ENCODE results near the gene ENTPD6. TPM values are rescaled to one million over a fixed set of nuclear protein-coding genes. Genes with fewer than 3 reads are reported as not detected.
A peak's percentile ranks its signal among the peaks of the same experiment; 100 is the strongest.
"Not testable (repeated sequence)": the region's sequence is repeated elsewhere in the genome, so short reads cannot be mapped to it uniquely, and the experiment has no call there.

Gene ENTPD6
- total and polyA plus RNA-seq, 4 experiments from 2014 or later, result 42.1 to 94.3 (median 68.0) TPM

DNA sequence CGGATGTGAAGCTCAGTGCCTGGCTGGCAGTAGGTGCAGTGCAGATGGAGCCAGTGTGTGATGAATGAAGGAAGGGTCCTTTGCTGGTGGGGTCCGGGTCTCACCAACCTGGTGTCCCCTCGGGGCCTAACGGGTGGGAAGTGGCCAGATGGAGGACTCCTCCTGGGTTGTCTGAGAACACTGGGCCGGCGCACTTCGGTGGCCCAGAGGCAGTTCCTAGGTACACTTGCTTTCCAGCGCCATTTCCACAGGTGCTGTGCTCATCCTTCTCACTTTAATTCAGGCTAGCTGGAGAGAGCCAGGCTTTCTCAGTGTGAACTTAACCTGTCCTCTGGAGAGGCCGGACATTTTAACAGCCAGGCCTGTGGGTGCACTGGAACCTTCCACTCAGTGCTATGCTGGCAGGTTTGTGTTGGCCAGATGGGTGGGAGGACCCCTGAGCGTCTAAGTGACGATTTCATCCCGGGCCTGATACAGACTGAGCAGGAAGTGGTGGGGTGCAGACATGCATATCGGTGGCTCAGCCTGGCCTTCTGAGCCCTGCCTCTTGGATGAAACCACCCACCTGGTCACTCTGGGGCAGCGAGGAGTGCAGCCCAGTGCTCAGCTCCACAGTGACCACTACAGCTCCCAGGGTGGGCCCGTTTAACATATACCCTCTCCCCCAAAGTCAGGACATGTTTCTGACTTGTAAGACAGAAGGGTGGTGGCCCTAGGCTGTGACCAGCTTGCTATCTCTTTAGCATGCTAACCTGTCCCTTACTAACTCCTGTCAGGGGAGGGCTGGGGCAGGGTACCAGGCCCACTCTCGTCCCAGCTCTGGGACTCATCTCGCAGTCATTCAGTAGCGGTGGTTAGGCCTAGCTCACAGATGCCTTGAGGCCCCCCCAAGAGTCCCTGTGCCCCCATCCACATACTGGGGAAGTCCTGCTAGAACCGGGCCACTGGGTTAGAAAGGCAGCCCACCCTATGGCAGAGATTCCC is 44.2 kb downstream of the ENTPD6 start:
- no peak for DNase-seq
- peaks cover 0 to 2% (median 0%) of the 10 kb centered on the region in 4 donors for H3K4me1 Mint-ChIP-seq
- peaks cover 15 to 22% of the 10 kb centered on the region in 2 donors for H3K27me3 Mint-ChIP-seq
- H3K4me3 ChIP-seq (ENCODE audit: low read length in 2 of 2), result no peak overlapping the region
- H3K27ac ChIP-seq (ENCODE audit: low read depth, low read length), result no peak overlapping the region
- intact Hi-C loops (cut with micrococcal nuclease), result no loop called here
- H3K4me1 ChIP-seq (ENCODE audit: insufficient read depth, low read length), result no peaks in the 10 kb centered on the region
- POLR2A ChIA-PET (ENCODE audit: partially characterized antibody), result no interaction called here
- CTCF ChIA-PET (ENCODE audit: partially characterized antibody), result no interaction called here
- no peaks in the 10 kb centered on the region for H3K27me3 ChIP-seq (ENCODE audit: insufficient read depth, low read length)
- H3K9me3 ChIP-seq (ENCODE audit: control insufficient read depth in 1 of 2, low read length in 2 of 2), result no peaks in the 10 kb centered on the region
- H3K36me3 ChIP-seq (ENCODE audit: insufficient read depth, low read length), result no peaks in the 10 kb centered on the region
- peak overlapping the region in 1 of 8 donors; percentile 35 for H3K4me3 Mint-ChIP-seq
- peaks cover 0 to 7% (median 3%) of the 10 kb centered on the region in 8 donors for H3K9me3 Mint-ChIP-seq
- H3K36me3 Mint-ChIP-seq, result peaks cover 0 to 2% of the 10 kb centered on the region in 2 donors
- no peak overlapping the region for H3K27ac Mint-ChIP-seq

- H3K27me3 Mint-ChIP-seq, result peaks cover 13 to 17% of the 10 kb centered on the region in 2 donors
- H3K27me3 ChIP-seq (ENCODE audit: insufficient read depth, low read length); POLR2A ChIA-PET (ENCODE audit: partially characterized antibody); intact Hi-C loops (cut with micrococcal nuclease); CTCF ChIA-PET (ENCODE audit: partially characterized antibody); H3K36me3 Mint-ChIP-seq; DNase-seq; H3K4me3 ChIP-seq (ENCODE audit: low read length in 2 of 2); H3K9me3 ChIP-seq (ENCODE audit: control insufficient read depth in 1 of 2, low read length in 2 of 2); H3K4me3 Mint-ChIP-seq; H3K4me1 ChIP-seq (ENCODE audit: insufficient read depth, low read length); H3K27ac Mint-ChIP-seq; H3K9me3 Mint-ChIP-seq; H3K36me3 ChIP-seq (ENCODE audit: insufficient read depth, low read length); H3K27ac ChIP-seq (ENCODE audit: low read depth, low read length); H3K4me1 Mint-ChIP-seq: not testable (repeated sequence)
These were observed 45.5 kb downstream of the ENTPD6 start for GRCh38 chr20:25240851-25241658.

GRCh38 chr20:25241659-25241955 is 46.1 kb downstream of the ENTPD6 start:
- H3K9me3 ChIP-seq (ENCODE audit: control insufficient read depth in 1 of 2, low read length in 2 of 2); H3K4me1 ChIP-seq (ENCODE audit: insufficient read depth, low read length); H3K4me3 ChIP-seq (ENCODE audit: low read length in 2 of 2); H3K36me3 Mint-ChIP-seq; H3K27ac Mint-ChIP-seq; H3K4me3 Mint-ChIP-seq; H3K4me1 Mint-ChIP-seq; H3K27ac ChIP-seq (ENCODE audit: low read depth, low read length); DNase-seq; H3K27me3 ChIP-seq (ENCODE audit: insufficient read depth, low read length); POLR2A ChIA-PET (ENCODE audit: partially characterized antibody); H3K9me3 Mint-ChIP-seq; H3K36me3 ChIP-seq (ENCODE audit: insufficient read depth, low read length); CTCF ChIA-PET (ENCODE audit: partially characterized antibody); intact Hi-C loops (cut with micrococcal nuclease): not testable (repeated sequence)
- H3K27me3 Mint-ChIP-seq, result peaks cover 11 to 16% of the 10 kb centered on the region in 2 donors

DNA sequence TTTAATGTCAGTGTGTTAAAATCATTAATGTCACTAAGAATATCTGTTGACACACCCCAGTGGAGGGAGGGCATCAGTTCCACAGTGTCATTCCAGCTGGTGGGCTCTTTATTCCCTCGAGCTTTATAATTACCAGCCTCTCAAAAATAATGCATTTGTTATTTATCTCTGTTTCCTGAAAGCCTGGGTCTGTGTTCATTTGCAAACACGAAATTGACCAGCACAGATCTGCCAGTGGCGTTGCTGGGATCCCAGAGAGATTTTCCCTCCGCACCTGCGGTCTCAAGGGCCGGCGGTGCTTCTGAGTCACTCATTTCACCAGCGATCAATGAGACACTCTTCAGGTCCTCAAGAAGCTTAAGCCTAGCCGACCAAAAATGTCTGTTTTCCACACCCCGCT is 46.7 kb downstream of the ENTPD6 start:
- intact Hi-C loops (cut with micrococcal nuclease), result no loop called here
- H3K9me3 ChIP-seq (ENCODE audit: control insufficient read depth in 1 of 2, low read length in 2 of 2), result no peaks in the 10 kb centered on the region
- ChIA-PET POLR2A (ENCODE audit: partially characterized antibody) (no interaction called here), CTCF (ENCODE audit: partially characterized antibody) (no interaction called here)
- Mint-ChIP-seq H3K27me3 (peaks cover 7 to 16% of the 10 kb centered on the region in 2 donors), H3K27ac (no peak overlapping the region), H3K4me1 (peaks cover 8 to 13% (median 11%) of the 10 kb centered on the region in 4 donors), H3K36me3 (peaks cover 0 to 3% of the 10 kb centered on the region in 2 donors), H3K4me3 (no peak overlapping the region), H3K9me3 (peaks cover 0 to 7% (median 3%) of the 10 kb centered on the region in 8 donors)
- no peak overlapping the region for H3K4me3 ChIP-seq (ENCODE audit: low read length in 2 of 2)
- H3K27me3 ChIP-seq (ENCODE audit: insufficient read depth, low read length), result no peaks in the 10 kb centered on the region
- H3K4me1 ChIP-seq (ENCODE audit: insufficient read depth, low read length), result peaks cover 7% of the 10 kb centered on the region
- no peaks in the 10 kb centered on the region for H3K36me3 ChIP-seq (ENCODE audit: insufficient read depth, low read length)
- H3K27ac ChIP-seq (ENCODE audit: low read depth, low read length), result no peak overlapping the region
- no peak for DNase-seq

GRCh38 chr20:25243416-25243979 is 48.0 kb downstream of the ENTPD6 start:
- Histone ChIP-seq H3K9me3 (ENCODE audit: control insufficient read depth in 1 of 2, low read length in 2 of 2) (no peaks in the 10 kb centered on the region), H3K27me3 (ENCODE audit: insufficient read depth, low read length) (no peaks in the 10 kb centered on the region), H3K4me1 (ENCODE audit: insufficient read depth, low read length) (peaks cover 7% of the 10 kb centered on the region), H3K4me3 (ENCODE audit: low read length in 2 of 2) (no peak overlapping the region), H3K36me3 (ENCODE audit: insufficient read depth, low read length) (no peaks in the 10 kb centered on the region), H3K27ac (ENCODE audit: low read depth, low read length) (no peak overlapping the region)
- peaks cover 2 to 10% of the 10 kb centered on the region in 2 donors for H3K27me3 Mint-ChIP-seq
- no peak for DNase-seq
- H3K9me3 Mint-ChIP-seq, result peaks cover 0 to 7% (median 3%) of the 10 kb centered on the region in 8 donors
- ChIA-PET CTCF (ENCODE audit: partially characterized antibody) (no interaction called here), POLR2A (ENCODE audit: partially characterized antibody) (interaction anchor here (1.1 kb wide), 1 partner anchor 147 kb away, joined by 3 read pairs; the partner anchor contains the start of gene ABHD12)
- no peak overlapping the region for H3K4me3 Mint-ChIP-seq
- H3K36me3 Mint-ChIP-seq, result peaks cover 0 to 3% of the 10 kb centered on the region in 2 donors
- no peak overlapping the region for H3K27ac Mint-ChIP-seq
- intact Hi-C loops (cut with micrococcal nuclease), result no loop called here
- H3K4me1 Mint-ChIP-seq, result peaks cover 6 to 14% (median 11%) of the 10 kb centered on the region in 4 donors

- Histone ChIP-seq H3K36me3 (ENCODE audit: insufficient read depth, low read length) (no peaks in the 10 kb centered on the region), H3K9me3 (ENCODE audit: control insufficient read depth in 1 of 2, low read length in 2 of 2) (no peaks in the 10 kb centered on the region), H3K4me3 (ENCODE audit: low read length in 2 of 2) (no peak overlapping the region), H3K27me3 (ENCODE audit: insufficient read depth, low read length) (no peaks in the 10 kb centered on the region), H3K27ac (ENCODE audit: low read depth, low read length) (no peak overlapping the region), H3K4me1 (ENCODE audit: insufficient read depth, low read length) (peaks cover 21% of the 10 kb centered on the region)
- ChIA-PET CTCF (ENCODE audit: partially characterized antibody) (no interaction called here), POLR2A (ENCODE audit: partially characterized antibody) (no interaction called here)
- no peak for DNase-seq
- intact Hi-C loops (cut with micrococcal nuclease), result loop anchor here (5.0 kb wide), 2 partner anchors 188 to 253 kb away; partner anchors contain the start of genes ACSS1 and APMAP
- Mint-ChIP-seq H3K4me3 (no peak overlapping the region), H3K9me3 (peaks cover 0 to 7% (median 3%) of the 10 kb centered on the region in 8 donors), H3K4me1 (peaks cover 17 to 28% (median 23%) of the 10 kb centered on the region in 4 donors), H3K27ac (no peak overlapping the region), H3K36me3 (peaks cover 0 to 6% of the 10 kb centered on the region in 2 donors), H3K27me3 (peaks cover 0 to 7% of the 10 kb centered on the region in 2 donors)
These were observed 49.5 kb downstream of the ENTPD6 start for GRCh38 chr20:25244976-25245375.
